H1 (cell line): ENCODE measurements around the gene TECPR2. TPM values are rescaled to one million over a fixed set of nuclear protein-coding genes. Genes with fewer than 3 reads are reported as not detected.

Experiments used
- ASH2L ChIP-seq: fragments of 200-600, 300-600 bp; sonication (generic); IDR thresholded peaks from one replicate; pipeline ENCODE4 v1.7.1; 2017; ENCODE audit warnings: low read length
- ATF2 ChIP-seq: IDR thresholded peaks from 2 replicates; pipeline ENCODE4 v1.6.1; 2012; ENCODE audit warnings: low read length, inconsistent platforms
- CHD2 ChIP-seq: IDR thresholded peaks from 2 replicates; pipeline ENCODE4 v1.6.1; 2012; ENCODE audit warnings: low read length, improper control_type of control experiment
- CHD7 ChIP-seq: fragments of 300-600 bp; sonication (generic); IDR thresholded peaks from 2 replicates; pipeline ENCODE4 v1.7.1; 2012; ENCODE audit warnings: low read length, moderate library complexity, mild to moderate bottlenecking, inconsistent platforms; ENCODE audit not compliant: insufficient replicate concordance
- SUZ12 ChIP-seq: fragments of 200-600 bp; sonication (generic); IDR thresholded peaks from 2 replicates; pipeline ENCODE4 v1.6.1; 2012; ENCODE audit warnings: mild to moderate bottlenecking, inconsistent platforms, low read length, moderate library complexity, mixed read lengths
- TBP ChIP-seq: IDR thresholded peaks from 2 replicates; pipeline ENCODE4 v1.6.1; 2011; ENCODE audit warnings: low read depth, low read length, improper control_type of control experiment
- polyA plus RNA-seq, 7 experiments: library from polyadenylated mRNA; depleted of rRNA in 3 of 7; stranded (reverse) in 5 of 7; unstranded in 2 of 7; fragments of >200 nt in 5 of 7; fragments of 200-250 nt in 2 of 7; gene quantifications; 1 replicate in 5 of 7; 2 replicates in 1 of 7; 4 replicates in 1 of 7; pipeline versions ENCODE4 v1.2.1 to v1.2.3, GENCODE V29; 2011 to 2013; ENCODE audit warnings: missing spikeins in 2 of 7, mixed read lengths in 2 of 7
- total RNA-seq: library from RNA; stranded (reverse); fragmentation: NEBNext Ultra II Directional; extraction: Animal tissue kit (Norgen Biotek cat#: 25700); gene quantifications from 2 replicates; pipeline ENCODE4 v1.2.1, GENCODE V29; 2021

Gene TECPR2
- total and polyA plus RNA-seq, 2 of the 8 experiments (the other 6 are each of a cell fraction or from before 2014, with no cell fraction given), result 6.8 to 19.4 TPM

GRCh38 chr14:102417646-102418045, 54.9 kb downstream of the TECPR2 start (continued):
- TF ChIP-seq CHD7 (no peak), ASH2L (no peak), SUZ12 (no peak), ATF2 (no peak), TBP (no peak), CHD2 (no peak)
